ENCODE results near the gene PLEKHD1.

DNA sequence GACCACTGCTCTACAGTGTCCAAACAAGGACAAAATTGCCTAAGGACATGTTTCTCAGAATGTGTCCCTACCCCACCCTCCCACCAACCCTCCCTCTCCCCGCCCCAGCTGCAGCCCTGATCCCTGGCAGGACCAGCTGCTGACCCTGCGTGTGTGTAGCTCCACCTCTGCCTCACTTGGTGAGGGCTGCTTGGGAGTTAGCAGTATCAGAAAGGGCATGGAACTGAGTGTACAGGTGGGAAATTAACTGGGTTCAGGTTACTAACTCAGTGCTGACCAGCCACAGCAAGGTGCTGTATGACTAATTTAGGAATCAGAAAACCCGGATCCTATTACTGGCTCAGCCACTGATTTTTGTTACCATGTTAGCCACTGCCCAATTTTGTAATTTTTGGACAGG lies 11.3 kb upstream of the PLEKHD1 start:
- TF ChIP-seq, protein P1, sequence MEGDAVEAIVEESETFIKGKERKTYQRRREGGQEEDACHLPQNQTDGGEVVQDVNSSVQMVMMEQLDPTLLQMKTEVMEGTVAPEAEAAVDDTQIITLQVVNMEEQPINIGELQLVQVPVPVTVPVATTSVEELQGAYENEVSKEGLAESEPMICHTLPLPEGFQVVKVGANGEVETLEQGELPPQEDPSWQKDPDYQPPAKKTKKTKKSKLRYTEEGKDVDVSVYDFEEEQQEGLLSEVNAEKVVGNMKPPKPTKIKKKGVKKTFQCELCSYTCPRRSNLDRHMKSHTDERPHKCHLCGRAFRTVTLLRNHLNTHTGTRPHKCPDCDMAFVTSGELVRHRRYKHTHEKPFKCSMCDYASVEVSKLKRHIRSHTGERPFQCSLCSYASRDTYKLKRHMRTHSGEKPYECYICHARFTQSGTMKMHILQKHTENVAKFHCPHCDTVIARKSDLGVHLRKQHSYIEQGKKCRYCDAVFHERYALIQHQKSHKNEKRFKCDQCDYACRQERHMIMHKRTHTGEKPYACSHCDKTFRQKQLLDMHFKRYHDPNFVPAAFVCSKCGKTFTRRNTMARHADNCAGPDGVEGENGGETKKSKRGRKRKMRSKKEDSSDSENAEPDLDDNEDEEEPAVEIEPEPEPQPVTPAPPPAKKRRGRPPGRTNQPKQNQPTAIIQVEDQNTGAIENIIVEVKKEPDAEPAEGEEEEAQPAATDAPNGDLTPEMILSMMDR (conservative IDR thresholded peaks at IDR 0.05; ENCODE audit: low read length), result no peak
- TF ChIP-seq EZH2phosphoT487 (IDR thresholded peaks at IDR 0.05; ENCODE audit: borderline replicate concordance, low read depth, low read length), result no peak

Data from OCI-LY7 (cell line).